ENCODE data around the gene NUPR1. TPM values are rescaled to one million over a fixed set of nuclear protein-coding genes. Genes with fewer than 3 reads are reported as not detected.
A peak's percentile ranks its signal among the peaks of the same experiment; 100 is the strongest.

Gene NUPR1
- total and polyA plus RNA-seq, 2 of the 13 experiments (the other 11 are each of a cell fraction or from before 2014, with no cell fraction given): 18.0 to 25.6 TPM

- TF ChIP-seq ZNF180 (CRISPR knock-in tag; IDR thresholded peaks at IDR 0.05; ENCODE audit: borderline replicate concordance, low read depth) (no peak), RNF2 (conservative IDR thresholded peaks at IDR 0.05; ENCODE audit: low read depth) (no peak), ZNF782 (CRISPR knock-in tag; IDR thresholded peaks at IDR 0.05; ENCODE audit: borderline replicate concordance) (peak; percentile 22; the same call in 1 of the 2 replicates), DBP (CRISPR knock-in tag; IDR thresholded peaks at IDR 0.05; ENCODE audit: not compliant biosample characterization) (no peak), PAXIP1 (CRISPR knock-in tag; conservative IDR thresholded peaks at IDR 0.05) (no peak; the same call in 1 of the 2 replicates), ZNF83 (CRISPR knock-in tag; IDR thresholded peaks at IDR 0.05; ENCODE audit: borderline replicate concordance) (peak; percentile 5; the same call in 1 of the 2 replicates)
- TF ChIP-seq, protein P1, sequence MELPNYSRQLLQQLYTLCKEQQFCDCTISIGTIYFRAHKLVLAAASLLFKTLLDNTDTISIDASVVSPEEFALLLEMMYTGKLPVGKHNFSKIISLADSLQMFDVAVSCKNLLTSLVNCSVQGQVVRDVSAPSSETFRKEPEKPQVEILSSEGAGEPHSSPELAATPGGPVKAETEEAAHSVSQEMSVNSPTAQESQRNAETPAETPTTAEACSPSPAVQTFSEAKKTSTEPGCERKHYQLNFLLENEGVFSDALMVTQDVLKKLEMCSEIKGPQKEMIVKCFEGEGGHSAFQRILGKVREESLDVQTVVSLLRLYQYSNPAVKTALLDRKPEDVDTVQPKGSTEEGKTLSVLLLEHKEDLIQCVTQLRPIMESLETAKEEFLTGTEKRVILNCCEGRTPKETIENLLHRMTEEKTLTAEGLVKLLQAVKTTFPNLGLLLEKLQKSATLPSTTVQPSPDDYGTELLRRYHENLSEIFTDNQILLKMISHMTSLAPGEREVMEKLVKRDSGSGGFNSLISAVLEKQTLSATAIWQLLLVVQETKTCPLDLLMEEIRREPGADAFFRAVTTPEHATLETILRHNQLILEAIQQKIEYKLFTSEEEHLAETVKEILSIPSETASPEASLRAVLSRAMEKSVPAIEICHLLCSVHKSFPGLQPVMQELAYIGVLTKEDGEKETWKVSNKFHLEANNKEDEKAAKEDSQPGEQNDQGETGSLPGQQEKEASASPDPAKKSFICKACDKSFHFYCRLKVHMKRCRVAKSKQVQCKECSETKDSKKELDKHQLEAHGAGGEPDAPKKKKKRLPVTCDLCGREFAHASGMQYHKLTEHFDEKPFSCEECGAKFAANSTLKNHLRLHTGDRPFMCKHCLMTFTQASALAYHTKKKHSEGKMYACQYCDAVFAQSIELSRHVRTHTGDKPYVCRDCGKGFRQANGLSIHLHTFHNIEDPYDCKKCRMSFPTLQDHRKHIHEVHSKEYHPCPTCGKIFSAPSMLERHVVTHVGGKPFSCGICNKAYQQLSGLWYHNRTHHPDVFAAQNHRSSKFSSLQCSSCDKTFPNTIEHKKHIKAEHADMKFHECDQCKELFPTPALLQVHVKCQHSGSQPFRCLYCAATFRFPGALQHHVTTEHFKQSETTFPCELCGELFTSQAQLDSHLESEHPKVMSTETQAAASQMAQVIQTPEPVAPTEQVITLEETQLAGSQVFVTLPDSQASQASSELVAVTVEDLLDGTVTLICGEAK (IDR thresholded peaks at IDR 0.05): no peak
- TF ChIP-seq, protein P1 (CRISPR knock-in tag; IDR thresholded peaks at IDR 0.05): 0 out of 2 replicates have a peak, but pooled peaks have one; percentile 42
- TF ChIP-seq, protein P2, sequence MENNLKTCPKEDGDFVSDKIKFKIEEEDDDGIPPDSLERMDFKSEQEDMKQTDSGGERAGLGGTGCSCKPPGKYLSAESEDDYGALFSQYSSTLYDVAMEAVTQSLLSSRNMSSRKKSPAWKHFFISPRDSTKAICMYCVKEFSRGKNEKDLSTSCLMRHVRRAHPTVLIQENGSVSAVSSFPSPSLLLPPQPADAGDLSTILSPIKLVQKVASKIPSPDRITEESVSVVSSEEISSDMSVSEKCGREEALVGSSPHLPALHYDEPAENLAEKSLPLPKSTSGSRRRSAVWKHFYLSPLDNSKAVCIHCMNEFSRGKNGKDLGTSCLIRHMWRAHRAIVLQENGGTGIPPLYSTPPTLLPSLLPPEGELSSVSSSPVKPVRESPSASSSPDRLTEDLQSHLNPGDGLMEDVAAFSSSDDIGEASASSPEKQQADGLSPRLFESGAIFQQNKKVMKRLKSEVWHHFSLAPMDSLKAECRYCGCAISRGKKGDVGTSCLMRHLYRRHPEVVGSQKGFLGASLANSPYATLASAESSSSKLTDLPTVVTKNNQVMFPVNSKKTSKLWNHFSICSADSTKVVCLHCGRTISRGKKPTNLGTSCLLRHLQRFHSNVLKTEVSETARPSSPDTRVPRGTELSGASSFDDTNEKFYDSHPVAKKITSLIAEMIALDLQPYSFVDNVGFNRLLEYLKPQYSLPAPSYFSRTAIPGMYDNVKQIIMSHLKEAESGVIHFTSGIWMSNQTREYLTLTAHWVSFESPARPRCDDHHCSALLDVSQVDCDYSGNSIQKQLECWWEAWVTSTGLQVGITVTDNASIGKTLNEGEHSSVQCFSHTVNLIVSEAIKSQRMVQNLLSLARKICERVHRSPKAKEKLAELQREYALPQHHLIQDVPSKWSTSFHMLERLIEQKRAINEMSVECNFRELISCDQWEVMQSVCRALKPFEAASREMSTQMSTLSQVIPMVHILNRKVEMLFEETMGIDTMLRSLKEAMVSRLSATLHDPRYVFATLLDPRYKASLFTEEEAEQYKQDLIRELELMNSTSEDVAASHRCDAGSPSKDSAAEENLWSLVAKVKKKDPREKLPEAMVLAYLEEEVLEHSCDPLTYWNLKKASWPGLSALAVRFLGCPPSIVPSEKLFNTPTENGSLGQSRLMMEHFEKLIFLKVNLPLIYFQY (CRISPR knock-in tag; IDR thresholded peaks at IDR 0.05; ENCODE audit: borderline replicate concordance): peak; percentile 74
These were observed at the start of gene NUPR1 (continued) for GRCh38 chr16:28538733-28539596.
